ENCODE measurements around the gene MGRN1. TPM values are rescaled to one million over a fixed set of nuclear protein-coding genes. Genes with fewer than 3 reads are reported as not detected.

MGRN1 gene
- total and polyA plus RNA-seq, 2 experiments from 2014 or later: 29.2 to 30.8 TPM

GRCh38 chr16:4734063-4734729 is 109.6 kb downstream of the MGRN1 start, which contains the start of the genes ANKS3 and DNAAF8:
Gene ANKS3 (minus strand): TSS chr16:4734271. CDS start chr16:4730149, 4,122 bp downstream.
Gene DNAAF8 (plus strand): TSS chr16:4734537. CDS start chr16:4736515, 1,978 bp downstream.
- H3K36me3 ChIP-seq (replicated peaks; ENCODE audit: insufficient read depth, low read depth): no peaks in the 10 kb centered on the region
- H3K79me2 ChIP-seq: peaks cover 29% of the 10 kb centered on the region
- DNase-seq (ENCODE audit: low spot score): peak; percentile 97
- peak within 1 kb of the TSS; percentile 85 for H2AFZ ChIP-seq
- no peaks in the 10 kb centered on the region for H3K9me3 ChIP-seq (ENCODE audit: low read depth)
- H4K20me1 ChIP-seq (ENCODE audit: insufficient read depth, poor library complexity, severe bottlenecking): no peaks in the 10 kb centered on the region
- under 1% methylated on average over 40 of the region's 70 CpGs for WGBS (ENCODE audit: low lambda C conversion rate, missing lambda C conversion rate)
- H3K9me2 ChIP-seq (replicated peaks; ENCODE audit: insufficient read depth): no peaks in the 10 kb centered on the region
- peak within 1 kb of the TSS; percentile 74 for H3K4me3 ChIP-seq
- no peaks in the 10 kb centered on the region for H3K27me3 ChIP-seq
- H3K27ac ChIP-seq: peak within 1 kb of the TSS; percentile 72
- peak within 1 kb of the TSS; percentile 92 for H3K4me2 ChIP-seq
- no peak for TF ChIP-seq EZH2phosphoT487 (IDR thresholded peaks at IDR 0.05; ENCODE audit: low read depth, severe bottlenecking, unreplicated experiment)
- TF ChIP-seq EZH2 (IDR thresholded peaks at IDR 0.05; ENCODE audit: borderline replicate concordance): no peak
- no peak for TF ChIP-seq CTCF (IDR thresholded peaks at IDR 0.05; ENCODE audit: poor library complexity)
- peaks cover 5% of the 10 kb centered on the region for H3K4me1 ChIP-seq (ENCODE audit: insufficient read depth)

- H3K27ac ChIP-seq: peak overlapping the region; percentile 72
- DNase-seq (ENCODE audit: low spot score): peak; percentile 95
- peaks cover 26% of the 10 kb centered on the region for H3K79me2 ChIP-seq
- no peaks in the 10 kb centered on the region for H3K9me3 ChIP-seq (ENCODE audit: low read depth)
- 12% methylated on average over 38 of the region's 38 CpGs for WGBS (ENCODE audit: low lambda C conversion rate, missing lambda C conversion rate)
- H3K4me2 ChIP-seq: peak overlapping the region; percentile 92
- peaks cover 5% of the 10 kb centered on the region for H3K4me1 ChIP-seq (ENCODE audit: insufficient read depth)
- H2AFZ ChIP-seq: peak overlapping the region; percentile 85
- H4K20me1 ChIP-seq (ENCODE audit: insufficient read depth, poor library complexity, severe bottlenecking): no peaks in the 10 kb centered on the region
- H3K27me3 ChIP-seq: no peaks in the 10 kb centered on the region
- no peaks in the 10 kb centered on the region for H3K9me2 ChIP-seq (replicated peaks; ENCODE audit: insufficient read depth)
- H3K36me3 ChIP-seq (replicated peaks; ENCODE audit: insufficient read depth, low read depth): no peaks in the 10 kb centered on the region
- TF ChIP-seq CTCF (IDR thresholded peaks at IDR 0.05; ENCODE audit: poor library complexity) (no peak), EZH2phosphoT487 (IDR thresholded peaks at IDR 0.05; ENCODE audit: low read depth, severe bottlenecking, unreplicated experiment) (no peak), EZH2 (IDR thresholded peaks at IDR 0.05; ENCODE audit: borderline replicate concordance) (no peak)
- H3K4me3 ChIP-seq: peak overlapping the region; percentile 74
Observed at GRCh38 chr16:4734730-4735535, 110.3 kb downstream of the MGRN1 start.

GRCh38 chr16:4736546-4736945 is 111.9 kb downstream of the MGRN1 start:
- no peak for TF ChIP-seq EZH2 (IDR thresholded peaks at IDR 0.05; ENCODE audit: borderline replicate concordance)
- TF ChIP-seq CTCF (IDR thresholded peaks at IDR 0.05; ENCODE audit: poor library complexity): no peak
- no peak for TF ChIP-seq EZH2phosphoT487 (IDR thresholded peaks at IDR 0.05; ENCODE audit: low read depth, severe bottlenecking, unreplicated experiment)
- Histone ChIP-seq H3K36me3 (replicated peaks; ENCODE audit: insufficient read depth, low read depth) (no peaks in the 10 kb centered on the region), H3K27ac (no peak overlapping the region), H3K4me1 (ENCODE audit: insufficient read depth) (peaks cover 5% of the 10 kb centered on the region), H3K27me3 (no peaks in the 10 kb centered on the region), H3K79me2 (peaks cover 20% of the 10 kb centered on the region), H2AFZ (no peak overlapping the region), H4K20me1 (ENCODE audit: insufficient read depth, poor library complexity, severe bottlenecking) (no peaks in the 10 kb centered on the region), H3K9me2 (replicated peaks; ENCODE audit: insufficient read depth) (no peaks in the 10 kb centered on the region), H3K4me3 (no peak overlapping the region), H3K9me3 (ENCODE audit: low read depth) (no peaks in the 10 kb centered on the region), H3K4me2 (no peak overlapping the region)
- DNase-seq (ENCODE audit: low spot score): no peak
- 81% methylated on average over 4 of the region's 4 CpGs for WGBS (ENCODE audit: low lambda C conversion rate, missing lambda C conversion rate)

All from hepatocyte (in vitro differentiated cells).